HG02870 (cell line): ENCODE measurements around the gene C14orf39.

Experiments
- ATAC-seq: cut with Tn5 transposase; IDR thresholded peaks from one replicate; pipeline ENCODE4 v1.9.1; 2021; ENCODE audit warnings: mild to moderate bottlenecking, moderate library complexity; ENCODE audit not compliant: unreplicated experiment

C14orf39 gene

GRCh38 chr14:60485598-60486251 is at the start of gene C14orf39:
Gene C14orf39 (minus strand): TSS chr14:60486063. CDS start chr14:60485078, 985 bp downstream.
- no peak for ATAC-seq

- no peak for ATAC-seq
Measured at GRCh38 chr14:60532442-60532841, 46.6 kb upstream of the C14orf39 start.

- ATAC-seq, result no peak
Measured at GRCh38 chr14:60515511-60516289, 29.8 kb upstream of the C14orf39 start.

- ATAC-seq, result no peak
Measured at GRCh38 chr14:60514741-60515491, 29.1 kb upstream of the C14orf39 start.

GRCh38 chr14:60514378-60514740 is 28.5 kb upstream of the C14orf39 start:
- ATAC-seq, result no peak

GRCh38 chr14:60512973-60513571 is 27.2 kb upstream of the C14orf39 start:
- no peak for ATAC-seq

- ATAC-seq, result no peak
Measured at GRCh38 chr14:60512126-60512525, 26.3 kb upstream of the C14orf39 start.

GRCh38 chr14:60510951-60511599 is 25.2 kb upstream of the C14orf39 start:
- ATAC-seq, result no peak

GRCh38 chr14:60510254-60510950 is 24.5 kb upstream of the C14orf39 start:
- ATAC-seq, result no peak

GRCh38 chr14:60509438-60510253 is 23.8 kb upstream of the C14orf39 start:
- no peak for ATAC-seq

GRCh38 chr14:60508707-60509437 is 23.0 kb upstream of the C14orf39 start, which contains the start of gene SIX6:
Gene SIX6 (plus strand): TSS chr14:60509146. CDS start chr14:60509399, 253 bp downstream.
- ATAC-seq, result no peak

GRCh38 chr14:60508363-60508706 is 22.5 kb upstream of the C14orf39 start:
- ATAC-seq, result no peak

GRCh38 chr14:60506985-60507829 is 21.3 kb upstream of the C14orf39 start:
- no peak for ATAC-seq

- no peak for ATAC-seq
Measured at GRCh38 chr14:60506462-60506984, 20.7 kb upstream of the C14orf39 start.

GRCh38 chr14:60506010-60506409 is 20.1 kb upstream of the C14orf39 start:
- ATAC-seq, result no peak

- no peak for ATAC-seq
Measured at GRCh38 chr14:60505448-60505847, 19.6 kb upstream of the C14orf39 start.

- ATAC-seq, result no peak
Measured at GRCh38 chr14:60502541-60502940, 16.7 kb upstream of the C14orf39 start.

- no peak for ATAC-seq
Measured at GRCh38 chr14:60495946-60496345, 10.1 kb upstream of the C14orf39 start.
